ENCODE results near the gene PYGO2.

GRCh38 chr1:154910851-154911250, 50.7 kb downstream of the PYGO2 start:
- TF ChIP-seq CTCF (conservative IDR thresholded peaks at IDR 0.05) (no peak), ZFX (IDR thresholded peaks at IDR 0.05) (no peak)
